CD14-positive monocyte (primary cell): ENCODE results near the gene ANGEL2. TPM values are rescaled to one million over a fixed set of nuclear protein-coding genes. Genes with fewer than 3 reads are reported as not detected.
A peak's percentile ranks its signal among the peaks of the same experiment; 100 is the strongest.

Source experiments
- DNase-seq, 3 donors: peaks; one replicate each; pipeline ENCODE4 v3.0.0-alpha.2; 2011 to 2022
- H2AFZ ChIP-seq: 2 replicates; pipeline ENCODE4 v1.6.0; 2012; ENCODE audit warnings: mild to moderate bottlenecking, low read depth, low read length, inconsistent platforms; ENCODE audit not compliant: insufficient read depth, poor library complexity, severe bottlenecking
- H3K27ac ChIP-seq, 2 donors: 1 replicate in 1 of 2; 2 replicates in 1 of 2; pipeline ENCODE4 v1.5.1; 2012 to 2013; ENCODE audit warnings: low read length in 2 of 2, control low read depth in 1 of 2, inconsistent platforms in 1 of 2, low read depth in 1 of 2, mild to moderate bottlenecking in 1 of 2
- H3K27me3 ChIP-seq, 2 donors: one replicate each; pipeline versions ENCODE4 v1.6.0 to v1.6.1; 2011 to 2013; ENCODE audit warnings: low read length in 2 of 2; ENCODE audit not compliant: control insufficient read depth in 2 of 2, insufficient read depth in 2 of 2
- H3K36me3 ChIP-seq, 2 donors: replicated peaks in 1 of 2; 1 replicate in 1 of 2; 2 replicates in 1 of 2; pipeline versions ENCODE4 v1.5.1 to v1.6.1; 2012 to 2013; ENCODE audit warnings: low read length in 2 of 2, control low read depth in 1 of 2, inconsistent platforms in 1 of 2, mild to moderate bottlenecking in 1 of 2; ENCODE audit not compliant: insufficient read depth in 2 of 2, control insufficient read depth in 1 of 2
- H3K4me1 ChIP-seq, 2 donors: 1 replicate in 1 of 2; 2 replicates in 1 of 2; pipeline versions ENCODE4 v1.5.1 to v1.6.1; 2012 to 2013; ENCODE audit warnings: low read length in 2 of 2, control low read depth in 1 of 2, inconsistent platforms in 1 of 2, mild to moderate bottlenecking in 1 of 2, moderate library complexity in 1 of 2; ENCODE audit not compliant: insufficient read depth in 2 of 2, control insufficient read depth in 1 of 2
- H3K4me2 ChIP-seq: replicated peaks from 2 replicates; pipeline ENCODE3; 2012; ENCODE audit warnings: low read length, moderate library complexity, mild to moderate bottlenecking; ENCODE audit not compliant: poor library complexity, severe bottlenecking; ENCODE audit errors: extremely low read depth
- H3K4me3 ChIP-seq, 3 experiments: fragments of 200-600 bp in 1 of 3; sonication (generic) in 1 of 3; replicated peaks in 1 of 3; 1 replicate in 2 of 3; 2 replicates in 1 of 3; pipeline ENCODE4 v1.5.1; 2011 to 2013; ENCODE audit warnings: low read length in 3 of 3, mild to moderate bottlenecking in 3 of 3, control low read depth in 2 of 3, low read depth in 2 of 3, inconsistent platforms in 1 of 3, moderate library complexity in 1 of 3
- H3K79me2 ChIP-seq: 2 replicates; pipeline ENCODE4 v1.6.0; 2012; ENCODE audit warnings: mild to moderate bottlenecking, control low read depth, inconsistent platforms, low read length, moderate library complexity; ENCODE audit not compliant: insufficient read depth
- H3K9ac ChIP-seq: 2 replicates; pipeline ENCODE4 v1.6.0; 2017; ENCODE audit warnings: low read length, mild to moderate bottlenecking; ENCODE audit not compliant: insufficient read depth, poor library complexity, severe bottlenecking
- H3K9me3 ChIP-seq, 2 donors: replicated peaks in 1 of 2; 1 replicate in 1 of 2; 2 replicates in 1 of 2; pipeline versions ENCODE4 v1.5.1 to v1.6.1; 2012 to 2013; ENCODE audit warnings: low read length in 2 of 2, control low read depth in 1 of 2; ENCODE audit not compliant: control insufficient read depth in 1 of 2, insufficient read depth in 1 of 2
- H4K20me1 ChIP-seq: 2 replicates; pipeline ENCODE4 v1.6.0; 2012; ENCODE audit warnings: mild to moderate bottlenecking, low read length, control low read depth, moderate library complexity; ENCODE audit not compliant: insufficient read depth
- H3K27ac Mint-ChIP-seq, 7 donors: one replicate each; pipeline ENCODE4 v1.8.0; 2020; ENCODE audit warnings: mild to moderate bottlenecking in 7 of 7, mixed read lengths in 7 of 7, moderate library complexity in 6 of 7, inconsistent platforms in 2 of 7
- H3K27me3 Mint-ChIP-seq, 3 donors: one replicate each; pipeline ENCODE4 v1.8.0; 2021 to 2022; ENCODE audit warnings: low read depth in 3 of 3, mild to moderate bottlenecking in 3 of 3, mixed read lengths in 3 of 3, moderate library complexity in 3 of 3, inconsistent platforms in 1 of 3
- H3K36me3 Mint-ChIP-seq, 2 donors: one replicate each; pipeline ENCODE4 v1.8.0; 2020; ENCODE audit warnings: mixed read lengths in 2 of 2, inconsistent platforms in 1 of 2, mild to moderate bottlenecking in 1 of 2
- H3K4me1 Mint-ChIP-seq: one replicate; pipeline ENCODE4 v1.8.0; 2020; ENCODE audit warnings: mild to moderate bottlenecking, mixed read lengths
- H3K4me3 Mint-ChIP-seq, 2 donors: one replicate each; pipeline ENCODE4 v1.8.0; 2020; ENCODE audit warnings: mild to moderate bottlenecking in 2 of 2, mixed read lengths in 2 of 2, moderate library complexity in 1 of 2
- H3K9me3 Mint-ChIP-seq, 7 donors: one replicate each; pipeline ENCODE4 v1.8.0; 2020 to 2022; ENCODE audit warnings: mixed read lengths in 7 of 7, mild to moderate bottlenecking in 6 of 7, moderate library complexity in 6 of 7, inconsistent platforms in 2 of 7
- WGBS: methylation state at CpG from one replicate; pipeline ENCODE4 v1.1.5; 2013; ENCODE audit warnings: missing lambda C conversion rate; ENCODE audit not compliant: insufficient coverage; 5-methylcytosine and 5-hydroxymethylcytosine counted together
- intact Hi-C, 2 donors: fragments of 100-400 bp; cut with micrococcal nuclease; formaldehyde crosslinking; loops; one replicate each; pipeline versions ENCODE4 v1.15.0 to v1.15.1; 2023
- polyA minus RNA-seq: library from RNA; depleted of rRNA, polyadenylated mRNA; stranded (reverse); fragments of >200 nt; gene quantifications from 2 replicates; pipeline ENCODE4 v1.2.3, GENCODE V29; 2012
- polyA plus RNA-seq, 3 donors: library from polyadenylated mRNA; depleted of rRNA in 1 of 3; unstranded in 2 of 3; stranded (reverse) in 1 of 3; fragments of 300-500 nt in 2 of 3; fragments of >200 nt in 1 of 3; fragmentation: Illumina TruSeq in 2 of 3; gene quantifications; 1 replicate in 2 of 3; 2 replicates in 1 of 3; pipeline ENCODE4 v1.2.3, GENCODE V29; 2012 to 2021
- total RNA-seq, 12 experiments: library from RNA in 1 of 12; stranded (reverse) in 1 of 12; fragments of 120-200 nt in 1 of 12; gene quantifications; one replicate each; pipeline ENCODE4 v1.2.4 and lab custom pipeline; 2013 to 2026; ENCODE audit warnings: mixed read lengths in 6 of 12, inconsistent platforms in 1 of 12
- TF ChIP-seq, protein P1 (sequence below): fragments of 200-600 bp; IDR thresholded peaks from one replicate; pipeline ENCODE4 v1.8.0; 2022; ENCODE audit warnings: antibody characterized with exemption, mild to moderate bottlenecking

The ANGEL2 gene, protein sequence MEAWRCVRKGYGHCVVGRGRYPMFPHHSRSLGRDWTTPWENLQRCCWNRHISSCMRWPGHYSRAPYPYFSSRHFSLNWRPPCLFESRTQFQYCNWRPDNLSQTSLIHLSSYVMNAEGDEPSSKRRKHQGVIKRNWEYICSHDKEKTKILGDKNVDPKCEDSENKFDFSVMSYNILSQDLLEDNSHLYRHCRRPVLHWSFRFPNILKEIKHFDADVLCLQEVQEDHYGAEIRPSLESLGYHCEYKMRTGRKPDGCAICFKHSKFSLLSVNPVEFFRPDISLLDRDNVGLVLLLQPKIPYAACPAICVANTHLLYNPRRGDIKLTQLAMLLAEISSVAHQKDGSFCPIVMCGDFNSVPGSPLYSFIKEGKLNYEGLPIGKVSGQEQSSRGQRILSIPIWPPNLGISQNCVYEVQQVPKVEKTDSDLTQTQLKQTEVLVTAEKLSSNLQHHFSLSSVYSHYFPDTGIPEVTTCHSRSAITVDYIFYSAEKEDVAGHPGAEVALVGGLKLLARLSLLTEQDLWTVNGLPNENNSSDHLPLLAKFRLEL
- 43.6 TPM for total RNA-seq (2013)
- polyA plus RNA-seq: 10 to 100 TPM; 17.5 to 29.0 (median 18.3) TPM
- 27.8 and 31.3 TPM in 2 replicates for polyA minus RNA-seq
- 23.6 to 51.4 (median 33.5) reads per million in 11 experiments for total RNA-seq (lab: John Stamatoyannopoulos, UW)

DNA sequence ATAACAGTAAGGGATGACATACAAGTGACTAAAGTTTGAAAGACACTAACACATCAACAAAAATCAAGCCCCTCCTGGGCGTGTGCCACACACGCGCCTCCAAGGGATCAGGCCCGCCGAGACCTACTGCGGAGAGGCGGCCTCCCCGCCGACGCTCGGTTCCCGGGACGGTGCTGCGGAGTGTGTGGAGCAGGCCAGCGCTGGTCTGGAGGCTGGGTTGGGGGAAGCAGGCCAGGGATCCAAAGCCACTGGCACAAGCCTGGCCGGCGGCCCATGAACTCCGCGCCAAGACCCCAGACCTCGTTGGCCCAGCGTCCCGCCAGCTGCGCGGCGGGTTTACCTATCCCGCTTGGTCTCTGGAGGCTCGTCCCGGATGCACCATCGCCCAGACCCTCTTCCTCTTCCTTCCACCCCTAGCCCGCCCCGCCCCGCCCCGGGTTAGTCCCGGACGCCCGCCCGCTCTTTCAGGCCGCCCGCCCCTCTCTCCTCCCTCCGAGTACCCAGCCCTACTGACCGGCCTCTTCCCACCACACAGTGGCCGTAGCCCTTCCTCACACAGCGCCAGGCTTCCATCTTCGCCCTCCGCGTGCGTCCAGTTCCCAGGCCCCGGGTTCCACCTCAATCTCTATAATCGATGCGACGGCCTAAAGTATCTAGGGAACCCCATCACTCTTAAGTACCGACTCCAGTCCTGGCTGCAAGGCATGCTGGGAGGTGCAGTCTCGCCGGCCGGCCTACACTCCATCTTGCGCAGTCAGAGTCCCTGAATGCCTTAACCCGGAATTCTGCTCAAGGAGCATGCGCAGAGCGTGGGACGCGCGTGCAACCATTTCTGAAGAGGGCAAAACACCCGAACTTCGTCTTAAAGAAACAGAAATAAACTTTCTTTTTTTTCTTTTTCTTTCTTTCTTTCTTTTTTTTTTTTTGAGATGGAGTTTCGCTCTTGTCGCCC is at the start of gene ANGEL2:
Gene ANGEL2 (minus strand): TSS at position 769 of the 952 bp plus-strand sequence. CDS start 196 bp downstream, at position 573.
- Mint-ChIP-seq H3K9me3 (peaks cover 0 to under 1% (median 0%) of the 10 kb centered on the region in 7 donors), H3K27ac (peak within 1 kb of the TSS; percentile 91 to 99 (median 98)), H3K4me1 (peaks cover 17% of the 10 kb centered on the region), H3K27me3 (no peaks in the 10 kb centered on the region), H3K4me3 (peak within 1 kb of the TSS; percentile 100), H3K36me3 (peaks cover 24 to 28% of the 10 kb centered on the region in 2 donors)
- H3K27ac ChIP-seq: peak within 1 kb of the TSS; percentile 87 to 90
- peak; percentile 94 to 95 (median 94) for DNase-seq
- peak within 1 kb of the TSS; percentile 83 for H3K9ac ChIP-seq
- intact Hi-C loops: loop anchor here in 1 of 2 donors (5.0 to 10.0 kb wide), 3 partner anchors 37 to 221 kb away; partner anchors contain the start of genes FLVCR1, NSL1, RPS6KC1 and TATDN3
- peaks cover 17 to 20% of the 10 kb centered on the region in 2 donors for H3K4me1 ChIP-seq
- peaks cover 13% of the 10 kb centered on the region for H4K20me1 ChIP-seq
- H3K36me3 ChIP-seq: peaks cover 6 to 30% of the 10 kb centered on the region in 2 donors
- peaks cover 48% of the 10 kb centered on the region for H3K79me2 ChIP-seq
- WGBS: under 1% methylated on average over 50 of the region's 66 CpGs
- peak within 1 kb of the TSS; percentile 71 to 92 (median 81) for H3K4me3 ChIP-seq
- H3K9me3 ChIP-seq: no peaks in the 10 kb centered on the region
- H3K27me3 ChIP-seq: no peaks in the 10 kb centered on the region
- TF ChIP-seq, protein P1, sequence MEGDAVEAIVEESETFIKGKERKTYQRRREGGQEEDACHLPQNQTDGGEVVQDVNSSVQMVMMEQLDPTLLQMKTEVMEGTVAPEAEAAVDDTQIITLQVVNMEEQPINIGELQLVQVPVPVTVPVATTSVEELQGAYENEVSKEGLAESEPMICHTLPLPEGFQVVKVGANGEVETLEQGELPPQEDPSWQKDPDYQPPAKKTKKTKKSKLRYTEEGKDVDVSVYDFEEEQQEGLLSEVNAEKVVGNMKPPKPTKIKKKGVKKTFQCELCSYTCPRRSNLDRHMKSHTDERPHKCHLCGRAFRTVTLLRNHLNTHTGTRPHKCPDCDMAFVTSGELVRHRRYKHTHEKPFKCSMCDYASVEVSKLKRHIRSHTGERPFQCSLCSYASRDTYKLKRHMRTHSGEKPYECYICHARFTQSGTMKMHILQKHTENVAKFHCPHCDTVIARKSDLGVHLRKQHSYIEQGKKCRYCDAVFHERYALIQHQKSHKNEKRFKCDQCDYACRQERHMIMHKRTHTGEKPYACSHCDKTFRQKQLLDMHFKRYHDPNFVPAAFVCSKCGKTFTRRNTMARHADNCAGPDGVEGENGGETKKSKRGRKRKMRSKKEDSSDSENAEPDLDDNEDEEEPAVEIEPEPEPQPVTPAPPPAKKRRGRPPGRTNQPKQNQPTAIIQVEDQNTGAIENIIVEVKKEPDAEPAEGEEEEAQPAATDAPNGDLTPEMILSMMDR: no peak
- peak within 1 kb of the TSS; percentile 89 for H3K4me2 ChIP-seq
- H2AFZ ChIP-seq: peak within 1 kb of the TSS; percentile 97
